Smooth muscle cell (in vitro differentiated cells): ENCODE measurements around the gene ITSN1. TPM values are rescaled to one million over a fixed set of nuclear protein-coding genes. Genes with fewer than 3 reads are reported as not detected.

Experiments
- DNase-seq: peaks from one replicate; lab custom pipeline; 2025; ENCODE audit not compliant: unreplicated experiment; lab: John Stamatoyannopoulos, UW
- H2AFZ ChIP-seq: fragments of 200-600 bp; sonication (generic); 2 replicates; pipeline ENCODE4 v1.6.0; 2016; ENCODE audit warnings: antibody characterized with exemption, low read depth, mild to moderate bottlenecking
- H3F3A ChIP-seq: fragments of 200-600 bp; sonication (generic); 2 replicates; pipeline ENCODE4 v1.6.0; 2017; ENCODE audit warnings: antibody characterized with exemption, low read depth
- H3K27ac ChIP-seq: fragments of 200-600 bp; sonication (generic); 2 replicates; pipeline ENCODE4 v1.5.1; 2016; ENCODE audit warnings: low read depth, mild to moderate bottlenecking
- H3K27me3 ChIP-seq: fragments of 200-600 bp; sonication (generic); 2 replicates; pipeline ENCODE4 v1.6.1; 2016; ENCODE audit warnings: low read depth, mild to moderate bottlenecking
- H3K36me3 ChIP-seq: fragments of 200-600 bp; sonication (generic); 2 replicates; pipeline ENCODE4 v1.5.1; 2016; ENCODE audit warnings: low read depth
- H3K4me1 ChIP-seq: fragments of 200-600 bp; sonication (generic); 2 replicates; pipeline ENCODE4 v1.5.1; 2016; ENCODE audit warnings: low read depth
- H3K4me2 ChIP-seq: fragments of 200-600 bp; sonication (generic); 2 replicates; pipeline ENCODE4 v1.6.0; 2016; ENCODE audit warnings: mild to moderate bottlenecking
- H3K4me3 ChIP-seq: fragments of 200-600 bp; sonication (generic); 2 replicates; pipeline ENCODE4 v1.5.1; 2016; ENCODE audit warnings: mild to moderate bottlenecking
- H3K79me2 ChIP-seq: fragments of 200-600 bp; sonication (generic); 2 replicates; pipeline ENCODE4 v1.6.0; 2016; ENCODE audit warnings: low read depth, mild to moderate bottlenecking
- H3K9ac ChIP-seq: fragments of 200-600 bp; sonication (generic); 2 replicates; pipeline ENCODE4 v1.6.0; 2016; ENCODE audit warnings: low read depth
- H3K9me3 ChIP-seq: fragments of 200-600 bp; sonication (generic); replicated peaks from 2 replicates; pipeline ENCODE4 v1.5.1; 2016; ENCODE audit warnings: low read depth
- H4K20me1 ChIP-seq: fragments of 200-600 bp; sonication (generic); 2 replicates; pipeline ENCODE4 v1.6.0; 2016; ENCODE audit warnings: low read depth
- CTCF ChIP-seq: fragments of 200-600 bp; sonication (generic); IDR thresholded peaks from 2 replicates; pipeline ENCODE4 v1.5.1; 2017; ENCODE audit warnings: borderline replicate concordance, mild to moderate bottlenecking, antibody characterized with exemption; ENCODE audit not compliant: insufficient read depth, poor library complexity, severe bottlenecking
- WGBS: methylation state at CpG from one replicate; pipeline ENCODE4 v1.1.7; 2016; ENCODE audit warnings: low lambda C conversion rate; 5-methylcytosine and 5-hydroxymethylcytosine counted together
- polyA plus RNA-seq: library from polyadenylated mRNA; unstranded; fragments of >200 nt; fragmentation: Nextera tagmentation; extraction: Ambion mirVana; gene quantifications from 2 replicates; pipeline ENCODE4 v1.2.1, GENCODE V29; 2016
- total RNA-seq: library from RNA; depleted of rRNA; stranded (reverse); fragments of >200 nt; gene quantifications from 2 replicates; pipeline ENCODE4 v1.2.3, GENCODE V29; 2014

Gene ITSN1
- total and polyA plus RNA-seq, 2 experiments from 2014 or later = 36.4 to 76.5 TPM

- Histone ChIP-seq H3K27ac (no peak overlapping the region), H2AFZ (no peak overlapping the region), H3K4me1 (peaks cover 28% of the 10 kb centered on the region), H3K4me2 (no peak overlapping the region), H3K36me3 (no peaks in the 10 kb centered on the region), H3F3A (no peaks in the 10 kb centered on the region), H4K20me1 (peaks cover 85% of the 10 kb centered on the region), H3K79me2 (peaks cover 98% of the 10 kb centered on the region), H3K4me3 (no peak overlapping the region), H3K9ac (no peak overlapping the region), H3K27me3 (no peaks in the 10 kb centered on the region), H3K9me3 (no peaks in the 10 kb centered on the region)
- 81% methylated on average over 3 of the region's 3 CpGs for WGBS
- no peak for DNase-seq
- TF ChIP-seq CTCF = no peak
These were observed 56.0 kb downstream of the ITSN1 start for GRCh38 chr21:33698087-33698860.

- no peak for TF ChIP-seq CTCF
- Histone ChIP-seq H3K9ac (no peak overlapping the region), H3K79me2 (peaks cover 97% of the 10 kb centered on the region), H3K27me3 (no peaks in the 10 kb centered on the region), H3F3A (no peaks in the 10 kb centered on the region), H3K4me3 (no peak overlapping the region), H4K20me1 (peaks cover 76% of the 10 kb centered on the region), H3K27ac (no peak overlapping the region), H2AFZ (no peak overlapping the region), H3K4me1 (peaks cover 28% of the 10 kb centered on the region), H3K9me3 (no peaks in the 10 kb centered on the region), H3K36me3 (no peaks in the 10 kb centered on the region), H3K4me2 (no peak overlapping the region)
- no peak for DNase-seq
- 98% methylated on average over 2 of the region's 2 CpGs for WGBS
These were observed 57.0 kb downstream of the ITSN1 start for GRCh38 chr21:33699277-33699676.

GRCh38 chr21:33700491-33700890 is 58.2 kb downstream of the ITSN1 start:
- peaks cover 66% of the 10 kb centered on the region for H4K20me1 ChIP-seq

More at GRCh38 chr21:33700491-33700890, 58.2 kb downstream of the ITSN1 start:
- H3K79me2 ChIP-seq = peaks cover 97% of the 10 kb centered on the region
- H3K4me1 ChIP-seq = peaks cover 24% of the 10 kb centered on the region
- no peak overlapping the region for H3K9ac ChIP-seq
- H3K27ac ChIP-seq = no peak overlapping the region
- no peaks in the 10 kb centered on the region for H3K27me3 ChIP-seq
- no peak for DNase-seq
- no peaks in the 10 kb centered on the region for H3K36me3 ChIP-seq
- H3K9me3 ChIP-seq = no peaks in the 10 kb centered on the region
- TF ChIP-seq CTCF = no peak
- H3K4me2 ChIP-seq = no peak overlapping the region
- 91% methylated on average over 3 of the region's 3 CpGs for WGBS
- no peaks in the 10 kb centered on the region for H3F3A ChIP-seq
- H2AFZ ChIP-seq = no peak overlapping the region
- no peak overlapping the region for H3K4me3 ChIP-seq
